Measurements from ENCODE around the gene GRIK3.

GRCh38 chr1:37073152-37073853 lies 39.0 kb upstream of the GRIK3 start:
- TF ChIP-seq, protein P1, sequence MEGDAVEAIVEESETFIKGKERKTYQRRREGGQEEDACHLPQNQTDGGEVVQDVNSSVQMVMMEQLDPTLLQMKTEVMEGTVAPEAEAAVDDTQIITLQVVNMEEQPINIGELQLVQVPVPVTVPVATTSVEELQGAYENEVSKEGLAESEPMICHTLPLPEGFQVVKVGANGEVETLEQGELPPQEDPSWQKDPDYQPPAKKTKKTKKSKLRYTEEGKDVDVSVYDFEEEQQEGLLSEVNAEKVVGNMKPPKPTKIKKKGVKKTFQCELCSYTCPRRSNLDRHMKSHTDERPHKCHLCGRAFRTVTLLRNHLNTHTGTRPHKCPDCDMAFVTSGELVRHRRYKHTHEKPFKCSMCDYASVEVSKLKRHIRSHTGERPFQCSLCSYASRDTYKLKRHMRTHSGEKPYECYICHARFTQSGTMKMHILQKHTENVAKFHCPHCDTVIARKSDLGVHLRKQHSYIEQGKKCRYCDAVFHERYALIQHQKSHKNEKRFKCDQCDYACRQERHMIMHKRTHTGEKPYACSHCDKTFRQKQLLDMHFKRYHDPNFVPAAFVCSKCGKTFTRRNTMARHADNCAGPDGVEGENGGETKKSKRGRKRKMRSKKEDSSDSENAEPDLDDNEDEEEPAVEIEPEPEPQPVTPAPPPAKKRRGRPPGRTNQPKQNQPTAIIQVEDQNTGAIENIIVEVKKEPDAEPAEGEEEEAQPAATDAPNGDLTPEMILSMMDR (conservative IDR thresholded peaks at IDR 0.05): no peak
- TF ChIP-seq ZFX (IDR thresholded peaks at IDR 0.05): no peak
